Measurements from ENCODE around the gene IGHMBP2.

DNA sequence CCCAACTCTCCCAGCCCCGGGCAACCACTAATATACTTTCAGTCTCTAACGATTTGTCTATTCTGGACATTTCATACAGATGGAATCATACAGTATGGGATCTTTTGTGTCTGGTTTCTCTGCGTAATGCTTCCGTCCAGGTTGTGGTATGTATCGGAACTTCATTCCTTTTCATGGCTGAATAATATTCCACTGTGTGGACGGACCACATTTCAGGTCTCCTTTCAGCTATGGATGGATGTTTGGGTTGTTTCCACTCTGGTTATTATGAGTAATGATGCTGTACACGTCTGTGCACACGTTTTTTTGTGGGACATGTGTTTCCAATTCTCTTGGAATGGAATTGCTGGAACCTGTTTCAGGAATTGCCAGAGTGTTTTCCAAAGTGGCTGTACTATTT lies 44.6 kb upstream of the IGHMBP2 start:
- TF ChIP-seq, protein P1, sequence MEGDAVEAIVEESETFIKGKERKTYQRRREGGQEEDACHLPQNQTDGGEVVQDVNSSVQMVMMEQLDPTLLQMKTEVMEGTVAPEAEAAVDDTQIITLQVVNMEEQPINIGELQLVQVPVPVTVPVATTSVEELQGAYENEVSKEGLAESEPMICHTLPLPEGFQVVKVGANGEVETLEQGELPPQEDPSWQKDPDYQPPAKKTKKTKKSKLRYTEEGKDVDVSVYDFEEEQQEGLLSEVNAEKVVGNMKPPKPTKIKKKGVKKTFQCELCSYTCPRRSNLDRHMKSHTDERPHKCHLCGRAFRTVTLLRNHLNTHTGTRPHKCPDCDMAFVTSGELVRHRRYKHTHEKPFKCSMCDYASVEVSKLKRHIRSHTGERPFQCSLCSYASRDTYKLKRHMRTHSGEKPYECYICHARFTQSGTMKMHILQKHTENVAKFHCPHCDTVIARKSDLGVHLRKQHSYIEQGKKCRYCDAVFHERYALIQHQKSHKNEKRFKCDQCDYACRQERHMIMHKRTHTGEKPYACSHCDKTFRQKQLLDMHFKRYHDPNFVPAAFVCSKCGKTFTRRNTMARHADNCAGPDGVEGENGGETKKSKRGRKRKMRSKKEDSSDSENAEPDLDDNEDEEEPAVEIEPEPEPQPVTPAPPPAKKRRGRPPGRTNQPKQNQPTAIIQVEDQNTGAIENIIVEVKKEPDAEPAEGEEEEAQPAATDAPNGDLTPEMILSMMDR (IDR thresholded peaks at IDR 0.05), result no peak
- TF ChIP-seq POLR2A (IDR thresholded peaks at IDR 0.05), result no peak
